MM.1S (cell line): ENCODE results near the gene OTP.

Experiments
- EZH2 ChIP-seq: fragments of 300-600 bp; sonication (generic); optimal IDR thresholded peaks from 2 replicates; pipeline ENCODE3; 2017; ENCODE audit warnings: low read depth, mild to moderate bottlenecking, antibody characterized with exemption, low read length, mixed read lengths
- TF ChIP-seq, protein P1 (sequence below): fragments of 300-600 bp; sonication (generic); IDR thresholded peaks from 2 replicates; pipeline ENCODE4 v1.5.1; 2016; ENCODE audit warnings: antibody characterized with exemption, low read length, mixed read lengths

GRCh38 chr5:77640589-77641396 lies 2.3 kb upstream of the OTP start:
- TF ChIP-seq, protein P1, sequence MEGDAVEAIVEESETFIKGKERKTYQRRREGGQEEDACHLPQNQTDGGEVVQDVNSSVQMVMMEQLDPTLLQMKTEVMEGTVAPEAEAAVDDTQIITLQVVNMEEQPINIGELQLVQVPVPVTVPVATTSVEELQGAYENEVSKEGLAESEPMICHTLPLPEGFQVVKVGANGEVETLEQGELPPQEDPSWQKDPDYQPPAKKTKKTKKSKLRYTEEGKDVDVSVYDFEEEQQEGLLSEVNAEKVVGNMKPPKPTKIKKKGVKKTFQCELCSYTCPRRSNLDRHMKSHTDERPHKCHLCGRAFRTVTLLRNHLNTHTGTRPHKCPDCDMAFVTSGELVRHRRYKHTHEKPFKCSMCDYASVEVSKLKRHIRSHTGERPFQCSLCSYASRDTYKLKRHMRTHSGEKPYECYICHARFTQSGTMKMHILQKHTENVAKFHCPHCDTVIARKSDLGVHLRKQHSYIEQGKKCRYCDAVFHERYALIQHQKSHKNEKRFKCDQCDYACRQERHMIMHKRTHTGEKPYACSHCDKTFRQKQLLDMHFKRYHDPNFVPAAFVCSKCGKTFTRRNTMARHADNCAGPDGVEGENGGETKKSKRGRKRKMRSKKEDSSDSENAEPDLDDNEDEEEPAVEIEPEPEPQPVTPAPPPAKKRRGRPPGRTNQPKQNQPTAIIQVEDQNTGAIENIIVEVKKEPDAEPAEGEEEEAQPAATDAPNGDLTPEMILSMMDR: no peak
- no peak for TF ChIP-seq EZH2
